ENCODE data around the gene PRR18.
A peak's percentile ranks its signal among the peaks of the same experiment; 100 is the strongest.

PRR18 gene

DNA sequence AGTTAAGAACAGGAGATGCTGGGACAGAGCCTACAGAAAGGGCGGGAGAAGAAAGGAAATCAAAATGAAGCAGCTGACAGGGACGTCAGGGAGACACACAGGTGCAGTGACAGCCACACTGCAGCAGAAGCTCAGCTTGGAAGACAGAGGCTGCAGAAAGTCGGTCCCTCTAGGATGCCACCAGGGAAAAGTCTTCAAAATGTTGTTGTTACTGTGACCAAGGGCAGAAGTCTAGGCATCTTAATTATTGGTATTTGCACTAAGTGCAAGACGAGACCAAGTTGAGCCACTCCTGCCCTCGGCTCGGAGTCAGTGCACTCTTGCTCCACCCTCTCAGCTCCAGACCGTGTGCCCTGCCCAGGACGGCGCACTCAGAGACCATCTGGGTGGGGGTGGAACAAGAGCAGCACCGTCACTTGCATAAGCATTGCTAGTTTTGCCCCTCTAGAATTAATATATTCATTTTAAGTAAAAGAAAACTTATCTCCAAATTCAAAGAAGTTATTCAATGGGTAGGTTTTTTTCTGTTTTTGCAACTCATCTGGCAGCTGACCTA, 2.6 kb downstream of the PRR18 start:
- no peak for DNase-seq (ENCODE audit: low read depth in 2 of 2)

DNA sequence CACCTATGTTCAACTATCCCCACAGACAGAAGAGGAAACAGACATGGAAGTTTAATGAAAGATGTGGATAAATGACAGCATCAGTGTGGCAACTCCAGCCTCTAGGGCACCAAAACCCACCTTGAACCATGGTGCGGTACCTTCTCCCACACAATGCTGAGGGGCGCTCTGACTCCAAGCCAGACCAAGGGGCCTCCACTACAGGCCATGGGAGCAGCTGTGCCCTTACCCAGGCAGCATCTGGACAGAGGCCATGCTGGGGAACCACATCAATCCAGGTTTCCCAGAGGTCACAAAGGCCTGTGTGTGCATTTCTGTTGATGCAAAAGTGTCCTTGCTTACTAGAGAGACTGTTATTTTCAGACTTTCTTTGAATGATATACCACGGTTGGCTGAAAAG, 4.1 kb downstream of the PRR18 start:
- no peak for DNase-seq (ENCODE audit: low read depth in 2 of 2)

DNA sequence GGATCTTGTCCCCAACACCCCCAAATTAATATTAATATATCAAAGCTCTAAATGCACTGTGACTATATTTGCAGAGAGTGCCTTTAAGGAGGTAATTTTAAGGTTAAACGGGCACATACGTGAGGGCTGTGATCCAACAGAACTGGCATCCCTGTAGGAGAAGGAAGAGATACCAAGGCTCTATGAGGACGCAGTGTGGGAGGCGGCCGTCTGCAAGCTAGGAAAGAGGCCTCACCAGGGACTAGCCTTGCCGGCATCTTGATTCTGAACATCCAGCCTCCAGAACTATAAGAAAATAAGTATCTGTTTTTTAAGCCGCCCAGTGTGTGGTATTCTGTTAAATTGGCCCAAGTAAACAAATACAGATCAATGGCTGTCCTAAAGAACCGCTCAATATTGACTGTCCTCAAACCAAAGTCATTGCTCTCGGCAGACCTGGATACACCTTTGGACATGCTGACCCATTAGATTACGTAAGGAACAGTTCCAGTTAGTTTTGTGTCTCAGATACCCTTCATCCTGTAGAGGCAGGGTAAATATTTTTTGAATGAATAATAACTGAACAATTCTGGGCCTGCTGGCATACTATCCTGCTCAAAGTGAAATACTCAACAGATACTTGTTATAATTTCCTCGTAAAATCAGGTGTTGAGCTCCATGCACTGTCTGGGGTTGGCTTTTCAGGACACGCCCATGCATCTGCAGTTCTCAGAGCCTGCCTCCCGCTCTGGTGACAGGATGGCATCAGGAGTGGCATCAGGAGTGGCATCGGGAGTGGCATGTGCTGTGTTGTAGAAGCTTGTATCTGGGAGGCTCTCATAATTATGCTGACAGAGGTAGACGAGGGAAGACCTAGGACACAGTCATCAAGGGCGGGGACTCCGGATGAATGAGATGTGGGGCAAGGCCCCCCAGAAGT, 6.3 kb downstream of the PRR18 start:
- DNase-seq (ENCODE audit: low read depth in 2 of 2) = no peak

DNA sequence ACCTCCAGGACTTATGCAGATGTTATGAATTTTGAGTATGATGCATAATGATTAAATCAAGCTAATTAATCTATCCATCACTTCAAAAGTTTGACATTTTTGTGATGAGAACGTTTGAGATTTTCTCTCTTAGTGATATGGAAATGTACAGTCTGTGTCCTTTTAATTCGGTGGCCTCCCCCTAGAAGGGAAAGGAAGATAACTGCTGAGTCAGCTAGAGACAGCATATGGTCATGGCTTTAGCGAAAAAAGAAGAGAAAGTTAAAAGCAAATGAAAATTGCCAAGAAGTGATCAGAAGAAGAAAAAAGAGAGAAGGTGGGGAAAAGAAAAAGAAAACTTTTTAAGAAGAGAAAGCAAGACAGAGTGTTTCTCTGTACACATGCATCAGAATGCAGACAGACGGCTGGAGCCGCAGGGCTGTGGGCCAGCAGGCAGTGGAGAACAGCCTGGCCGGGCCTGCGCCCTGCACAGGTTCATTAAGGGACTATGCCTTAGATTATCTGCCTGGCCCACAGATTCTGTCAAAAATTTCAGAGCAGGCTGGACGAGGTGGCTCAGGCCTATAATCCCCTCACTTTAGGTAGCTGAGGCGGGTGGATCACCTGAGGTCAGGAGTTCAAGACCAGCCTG, 7.7 kb downstream of the PRR18 start:
- no peak for DNase-seq (ENCODE audit: low read depth in 2 of 2)

DNA sequence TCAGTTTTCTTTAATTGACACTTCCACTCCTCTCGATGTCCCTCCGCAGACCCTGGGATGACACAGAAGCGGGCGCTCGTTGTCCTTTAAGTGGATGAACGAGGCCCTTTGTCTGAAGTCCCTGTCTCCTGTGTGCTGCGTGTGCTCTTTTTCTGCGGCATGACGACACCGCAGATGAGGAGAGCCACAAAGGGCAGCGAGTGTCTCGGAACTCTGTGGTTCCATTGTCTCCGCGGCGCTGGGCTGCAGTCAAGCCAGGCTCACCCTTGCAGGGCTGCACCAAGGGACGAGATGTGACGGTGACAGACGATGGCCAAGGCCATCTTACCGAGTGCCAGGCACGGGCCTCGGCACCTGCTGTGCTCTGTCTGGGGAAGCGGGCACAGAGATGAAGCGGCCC, 10.6 kb downstream of the PRR18 start:
- no peak for DNase-seq (ENCODE audit: low read depth in 2 of 2)

DNA sequence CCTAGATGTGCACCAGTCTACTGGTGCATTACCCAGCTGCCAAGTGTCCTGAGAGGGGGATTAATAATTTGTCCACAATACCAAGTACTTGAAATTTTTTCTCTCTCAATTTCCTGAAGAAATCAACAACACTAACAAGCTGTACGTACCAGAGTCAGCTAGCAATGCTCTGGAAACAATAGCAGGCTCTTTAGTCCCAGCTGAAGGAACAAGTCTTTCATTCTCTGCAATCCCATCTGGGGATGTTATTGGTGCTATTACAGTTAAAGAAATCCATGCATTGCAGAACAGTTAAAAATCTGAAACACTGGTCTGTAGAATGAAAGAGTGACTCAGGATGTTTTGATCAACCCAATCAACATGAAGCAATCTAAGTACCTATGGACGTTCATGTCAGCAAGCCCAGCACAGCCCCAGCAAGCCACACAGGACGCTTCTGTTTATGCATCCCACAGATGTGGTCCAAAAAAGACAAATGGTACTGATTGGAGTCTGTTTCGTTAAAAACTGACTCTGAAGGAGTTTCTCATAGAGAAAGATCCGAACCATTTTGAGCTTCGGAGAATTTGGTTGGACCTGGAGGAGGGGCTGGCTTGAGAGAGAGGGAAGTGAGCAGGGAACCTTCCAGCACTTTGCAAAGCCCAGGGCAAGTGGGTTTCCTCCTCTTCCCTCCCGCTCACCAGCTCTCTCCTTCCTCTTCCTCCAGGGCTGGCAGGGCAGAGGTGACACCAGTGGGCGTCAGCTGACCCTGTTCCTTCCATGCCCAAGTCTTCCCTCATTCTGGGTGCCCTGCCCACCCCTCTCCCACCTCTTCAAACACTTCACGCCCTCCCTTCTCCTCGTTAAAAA, 11.9 kb downstream of the PRR18 start:
- no peak for DNase-seq (ENCODE audit: low read depth in 2 of 2)

DNA sequence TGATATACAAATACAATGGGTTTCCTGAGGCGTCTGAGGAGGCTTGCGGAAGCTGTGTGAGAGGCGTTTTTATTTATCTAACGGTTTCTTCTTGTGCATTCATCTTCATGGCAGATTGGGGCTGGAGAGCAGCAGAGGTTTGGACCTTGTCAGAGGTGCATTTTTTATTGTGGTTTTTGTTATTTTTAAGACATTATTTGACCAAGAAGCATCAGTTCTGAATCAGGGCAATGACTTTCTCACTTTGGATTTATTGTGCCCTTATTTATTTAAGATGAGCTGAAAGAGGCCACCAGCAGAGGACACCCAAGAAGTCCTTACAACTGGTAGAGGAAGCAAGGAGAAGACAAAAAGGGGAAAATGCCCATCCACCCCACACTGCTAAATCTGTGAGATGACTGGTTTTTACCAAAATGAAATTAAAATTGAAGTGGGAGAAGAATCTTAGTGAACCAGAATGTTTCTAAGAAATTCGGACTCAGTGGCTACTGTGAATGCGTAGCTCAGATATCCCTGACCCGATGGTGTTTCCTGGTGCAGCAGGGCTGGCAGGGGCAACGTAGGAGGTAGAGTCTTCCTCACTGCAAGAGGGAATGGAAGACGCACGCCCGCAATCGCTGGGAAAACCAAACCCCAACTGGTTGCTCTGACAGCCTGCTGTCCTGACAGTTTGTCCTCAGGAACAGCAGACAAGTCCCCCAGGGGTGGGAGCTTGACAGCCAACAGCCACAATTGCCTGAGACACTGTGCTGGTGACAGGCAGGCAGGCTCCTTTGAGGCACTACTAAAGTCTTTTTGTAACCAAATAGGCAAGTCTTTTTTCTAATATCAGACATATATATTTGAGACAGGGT, 14.2 kb downstream of the PRR18 start:
- no peak for DNase-seq (ENCODE audit: low read depth in 2 of 2)

DNA sequence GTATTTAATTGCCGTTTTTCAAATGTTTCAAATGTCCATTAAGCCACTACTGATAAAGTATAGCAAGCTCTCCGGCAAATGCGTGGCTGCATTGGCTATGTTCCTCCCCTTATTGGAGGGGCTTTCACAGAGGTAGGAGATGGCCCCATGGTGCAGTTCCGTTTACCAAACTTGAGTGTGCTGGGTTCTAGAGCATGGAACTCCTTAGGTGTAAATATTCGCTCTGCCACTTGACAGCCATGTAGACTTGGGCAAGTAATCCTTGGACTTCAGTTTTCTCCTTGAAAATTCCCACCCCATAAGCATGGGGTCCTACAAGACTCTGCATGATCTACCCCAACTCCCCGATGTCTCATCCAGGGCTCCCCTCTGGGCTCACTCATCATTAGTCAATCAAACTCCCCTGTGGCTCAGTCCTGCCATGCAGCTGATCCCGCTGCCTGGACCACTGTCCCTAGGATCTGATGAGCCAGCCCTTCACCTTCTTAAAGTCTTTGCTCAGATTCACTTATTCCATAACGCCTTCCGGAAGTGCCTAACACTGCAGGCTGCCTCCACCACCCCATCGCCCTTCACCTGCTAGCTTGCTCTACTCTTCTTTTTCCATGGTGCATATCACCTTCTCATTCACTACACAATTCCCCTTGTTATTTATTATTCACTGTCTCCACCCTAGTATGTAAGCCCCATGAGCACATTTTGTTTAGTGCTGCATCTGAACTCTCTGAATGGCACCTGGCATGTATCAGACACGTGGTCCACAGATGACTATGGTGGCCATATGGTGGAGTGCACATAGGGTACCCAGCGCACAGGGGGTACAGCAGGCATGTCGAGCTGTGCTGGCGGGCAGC, 18.8 kb downstream of the PRR18 start:
- no peak for DNase-seq (ENCODE audit: low read depth in 2 of 2)

DNA sequence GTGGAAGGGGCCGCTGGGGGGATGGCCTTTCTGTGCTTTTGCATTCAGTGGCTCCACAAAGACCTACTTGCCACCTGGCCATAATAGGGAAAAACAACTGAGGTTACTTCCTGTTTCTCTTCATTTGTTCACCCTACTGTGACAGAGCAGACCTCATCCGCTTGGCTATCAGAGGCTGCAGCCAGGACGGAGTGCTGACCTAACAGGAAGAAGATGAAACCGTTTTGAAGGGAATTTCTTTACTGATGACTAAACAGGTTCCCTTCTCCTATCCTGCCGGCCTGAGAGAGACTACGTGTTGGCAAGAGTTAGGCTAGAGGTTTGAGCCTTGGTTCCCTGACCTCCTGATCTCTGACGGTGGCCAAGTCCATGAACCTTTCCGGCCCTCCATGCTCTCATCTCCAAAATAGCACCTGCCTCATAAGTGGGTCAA, 21.3 kb downstream of the PRR18 start:
- no peak for DNase-seq (ENCODE audit: low read depth in 2 of 2)

DNA sequence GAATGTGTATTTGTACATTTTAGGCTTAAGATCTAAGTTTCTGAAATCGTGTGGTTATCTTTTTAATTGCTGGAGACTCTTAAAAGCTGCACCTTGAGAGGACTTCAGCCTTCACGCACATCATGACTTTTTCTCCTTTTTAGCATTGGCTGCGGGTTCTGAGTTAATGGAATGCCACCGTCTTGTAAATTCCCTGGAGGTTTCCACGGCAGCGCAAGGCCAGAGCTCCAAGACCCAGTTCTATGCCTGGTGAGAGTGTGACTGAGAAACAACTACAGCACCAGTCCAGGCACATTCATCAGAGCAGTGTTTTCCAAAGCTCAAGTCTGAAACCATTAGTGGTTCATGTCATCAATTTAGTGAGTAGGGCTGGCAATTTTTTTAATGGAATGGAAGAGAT, 23.0 kb downstream of the PRR18 start:
- no peak for DNase-seq (ENCODE audit: low read depth in 2 of 2)

DNA sequence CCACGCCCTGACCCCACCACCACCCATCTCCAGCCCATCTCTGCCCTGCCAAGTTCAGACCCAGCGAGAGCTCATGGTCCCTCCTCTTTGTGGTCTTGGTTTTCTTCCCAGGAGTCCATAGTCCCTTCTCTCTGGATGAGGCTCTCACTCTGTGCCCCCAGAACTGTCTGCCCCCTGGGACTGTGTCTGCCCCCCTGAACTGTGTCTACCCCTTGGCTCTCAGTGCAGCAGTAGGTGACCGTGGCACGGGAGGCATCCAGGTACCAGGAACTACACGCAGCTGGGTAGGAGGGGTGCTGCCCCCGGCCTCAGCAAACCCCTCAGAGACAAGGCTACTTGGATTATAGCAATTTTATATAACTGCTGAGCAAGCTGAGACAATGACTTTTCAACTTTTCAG, 23.6 kb downstream of the PRR18 start:
- DNase-seq (ENCODE audit: low read depth in 2 of 2) = no peak

DNA sequence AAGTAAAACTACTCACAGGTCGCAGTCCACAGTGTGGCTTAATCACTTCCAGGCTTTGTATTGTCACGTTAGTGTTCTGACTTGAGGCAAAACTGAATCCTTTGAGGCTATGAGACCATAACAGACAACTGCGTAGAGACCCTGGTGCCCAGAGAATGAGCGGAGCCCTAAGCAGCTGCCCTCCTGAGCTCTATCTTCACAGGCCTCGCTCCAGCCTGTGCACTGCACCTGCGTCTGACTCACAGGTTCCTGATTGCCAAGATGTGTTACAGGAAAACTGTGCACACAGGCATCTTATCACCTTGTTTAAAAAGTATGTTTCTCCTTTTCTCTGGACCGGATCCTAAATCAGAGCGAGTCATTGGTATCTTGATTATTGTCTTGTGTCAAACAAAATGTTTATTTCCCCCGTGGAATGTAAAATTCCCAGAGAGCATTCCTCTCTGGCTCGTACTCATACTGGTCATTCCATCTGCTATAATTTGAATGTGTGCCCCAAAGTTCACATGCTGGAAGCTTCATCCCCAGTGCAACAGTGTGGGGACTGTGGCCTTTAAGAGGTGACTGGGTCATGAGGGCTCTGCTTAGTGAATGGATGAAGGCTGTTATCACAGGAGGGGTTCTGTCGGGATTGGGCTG, 25.7 kb downstream of the PRR18 start:
- no peak for DNase-seq (ENCODE audit: low read depth in 2 of 2)

DNA sequence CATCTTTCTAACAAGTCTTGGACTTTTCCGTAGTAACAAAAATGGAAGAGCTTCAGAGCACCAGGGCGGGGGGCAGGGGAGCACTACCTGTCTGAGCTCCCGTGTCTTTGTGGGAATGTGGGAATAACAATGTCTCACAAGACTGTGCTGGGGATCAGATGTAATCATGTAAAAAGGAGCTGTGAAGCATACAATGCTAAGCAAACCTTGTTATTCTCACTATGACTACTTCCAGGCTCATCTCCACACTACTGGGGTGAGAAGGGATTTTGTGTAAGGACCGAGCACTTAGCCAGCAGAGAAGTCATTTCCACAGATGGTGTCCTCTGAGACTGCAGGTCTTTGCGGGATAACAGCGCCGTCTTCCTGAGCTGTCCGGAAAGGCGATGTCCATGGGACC, 27.1 kb downstream of the PRR18 start:
- DNase-seq (ENCODE audit: low read depth in 2 of 2) = no peak

DNA sequence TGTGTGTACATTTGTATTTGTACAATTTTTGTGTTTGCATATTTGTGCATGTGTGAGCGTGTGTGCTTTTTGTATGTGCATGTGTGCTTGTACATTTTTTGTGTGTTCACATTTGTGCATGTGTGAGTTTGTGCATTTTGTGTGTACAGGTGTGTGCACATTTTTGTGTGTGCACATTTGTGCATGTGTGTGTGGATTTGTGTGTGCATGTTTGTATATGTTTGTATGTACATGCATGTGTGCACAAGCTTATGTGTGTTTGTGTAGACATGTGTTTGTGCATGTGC, 28.9 kb downstream of the PRR18 start:
- no peak for DNase-seq (ENCODE audit: low read depth in 2 of 2)

DNA sequence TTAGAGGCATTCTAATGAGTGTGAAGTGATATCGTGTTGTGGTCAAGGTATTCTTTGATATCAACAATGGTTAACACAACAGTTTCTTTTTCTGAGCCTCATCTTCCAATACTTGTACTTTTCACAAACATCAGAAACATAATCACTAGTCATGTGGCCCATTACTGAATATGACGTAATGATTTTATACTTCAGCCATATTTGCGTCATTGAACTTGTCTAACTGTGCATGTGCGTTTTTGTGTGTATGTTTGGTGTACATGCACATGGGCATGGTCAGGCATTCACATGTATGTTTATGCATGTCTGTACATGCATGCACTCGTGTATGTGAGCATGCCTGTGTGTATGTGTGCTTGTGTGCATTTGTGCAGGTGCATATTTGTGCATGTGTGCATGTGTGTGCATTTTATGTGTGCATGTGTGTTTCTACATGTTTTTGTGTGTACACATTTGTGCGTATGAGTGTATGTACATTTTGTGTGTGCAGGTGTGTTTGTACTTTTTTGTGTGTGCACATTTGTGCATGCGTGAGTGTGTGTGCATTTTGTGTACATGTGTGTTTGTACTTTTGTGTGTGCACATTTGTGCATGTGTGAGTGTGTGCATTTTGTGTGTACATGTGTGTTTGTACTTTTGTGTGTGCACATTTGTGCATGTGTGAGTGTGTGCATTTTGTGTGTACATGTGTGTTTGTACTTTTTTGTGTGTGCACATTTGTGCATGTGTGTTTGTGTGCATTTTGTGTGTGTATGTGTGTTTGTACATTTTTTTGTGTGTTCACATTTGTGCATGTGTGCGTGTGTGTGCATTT, 29.4 kb downstream of the PRR18 start:
- DNase-seq (ENCODE audit: low read depth in 2 of 2) = no peak

DNA sequence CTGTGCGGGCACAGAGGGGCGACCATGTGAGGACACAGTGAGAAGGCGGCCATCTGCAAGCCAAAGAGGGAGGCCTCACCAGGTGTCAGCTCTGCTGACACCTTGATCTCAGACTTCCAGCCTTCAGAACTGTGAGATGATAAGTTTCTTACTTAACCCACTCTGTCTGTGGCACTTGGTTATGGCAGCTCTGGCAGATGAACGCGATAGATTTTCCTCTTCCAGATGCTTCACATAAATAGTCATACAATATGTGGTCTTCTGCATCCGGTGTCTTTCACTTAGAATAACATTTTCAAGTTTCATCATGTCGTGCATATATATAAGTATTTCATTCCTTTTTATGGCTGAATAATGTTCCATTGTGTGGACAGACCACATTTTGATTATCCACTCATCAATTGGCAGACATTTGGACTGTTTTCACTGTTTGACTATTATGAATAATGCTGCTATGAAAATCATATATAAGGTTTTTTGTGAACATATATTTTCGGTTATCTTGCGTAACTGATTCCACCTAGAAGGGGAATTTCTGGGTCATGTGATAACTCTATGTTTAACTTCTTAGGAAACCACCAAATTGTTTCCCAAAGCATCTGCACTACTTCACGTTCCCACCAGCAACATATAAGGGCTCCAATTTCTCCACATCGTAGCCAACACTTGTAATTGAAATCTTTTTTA, 30.2 kb downstream of the PRR18 start:
- DNase-seq (ENCODE audit: low read depth in 2 of 2) = no peak

DNA sequence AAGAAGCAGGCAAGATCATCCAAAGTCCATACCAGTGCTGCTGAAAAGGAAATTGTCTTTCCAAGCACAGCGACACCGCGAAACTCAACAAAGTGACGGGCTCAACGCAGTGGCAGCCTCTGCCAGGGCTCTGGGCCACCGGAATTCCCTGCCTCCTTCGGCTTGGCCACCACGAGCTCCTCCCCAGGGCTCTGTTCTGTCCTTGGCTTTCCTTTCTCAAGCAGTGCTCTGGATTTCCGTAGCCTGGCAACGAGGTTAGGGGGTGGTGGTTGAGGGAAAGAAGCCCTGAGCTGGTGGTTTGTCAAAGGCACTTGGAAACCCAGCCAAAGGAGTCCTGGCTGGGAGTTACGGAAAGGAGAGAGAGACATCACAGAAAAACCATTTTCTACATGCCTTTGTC, 31.2 kb downstream of the PRR18 start:
- DNase-seq (ENCODE audit: low read depth in 2 of 2) = no peak

DNA sequence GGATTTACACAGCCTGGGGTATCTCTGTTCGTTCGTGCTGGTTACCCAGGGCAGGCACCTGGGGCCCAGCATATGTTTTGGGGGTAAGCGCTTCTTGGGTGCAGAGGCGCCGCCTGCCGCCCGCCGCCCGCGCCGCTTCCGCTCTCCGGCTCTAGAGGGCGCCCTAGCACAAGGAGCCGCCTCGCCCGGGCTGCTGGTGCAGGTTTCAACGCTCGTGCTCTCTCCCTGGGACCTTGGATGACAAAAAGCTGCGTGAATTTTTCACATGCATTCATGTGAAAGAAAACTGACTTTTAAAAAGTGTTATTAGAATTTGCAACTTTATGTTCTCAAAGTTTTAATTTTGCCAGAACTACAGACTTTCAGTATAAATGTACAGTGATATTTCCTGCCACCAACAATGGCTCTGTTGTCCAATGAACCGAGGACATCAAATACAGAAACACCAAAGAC, 32.5 kb downstream of the PRR18 start:
- DNase-seq (ENCODE audit: low read depth in 2 of 2) = peak; percentile 62 to 69
